Gastrocnemius medialis (tissue), 4 donors: ENCODE measurements around the gene CAPRIN1.

Experiments used
- POLR2A ChIP-seq, 2 donors: fragments of 450-650 bp; IDR thresholded peaks; one replicate each; pipeline ENCODE4 v1.6.1; 2017; ENCODE audit warnings: antibody characterized with exemption in 2 of 2, mild to moderate bottlenecking in 2 of 2, moderate library complexity in 2 of 2
- TF ChIP-seq, protein P1 (sequence below), 5 experiments: fragments of 450-650 bp in 3 of 5; fragments of 200-600 bp in 2 of 5; sonication (generic) in 2 of 5; IDR thresholded peaks in 4 of 5; conservative IDR thresholded peaks in 1 of 5; 1 replicate in 4 of 5; 2 replicates in 1 of 5; pipeline ENCODE4 v1.5.1; 2016 to 2019; ENCODE audit warnings: antibody characterized with exemption in 5 of 5, mild to moderate bottlenecking in 3 of 5, moderate library complexity in 3 of 5

DNA sequence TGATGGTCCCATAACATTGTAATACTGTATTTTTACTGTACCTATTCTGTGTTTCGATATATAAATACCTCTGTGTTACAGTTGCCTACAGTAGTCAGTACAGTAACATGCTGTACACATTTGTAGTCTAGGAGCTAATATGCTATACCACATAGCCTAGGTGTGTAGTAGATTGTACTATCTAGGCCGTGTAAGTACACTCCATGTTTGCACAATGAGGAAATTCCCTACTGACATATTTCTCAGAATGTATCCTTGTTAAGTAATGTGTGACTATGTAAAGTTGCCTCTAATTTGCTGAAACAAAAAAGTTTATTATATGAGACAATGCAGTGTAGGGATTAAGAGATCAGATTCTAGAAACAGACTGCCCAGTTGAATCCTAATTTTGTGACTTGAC lies 21.3 kb downstream of the CAPRIN1 start:
- TF ChIP-seq, protein P1, sequence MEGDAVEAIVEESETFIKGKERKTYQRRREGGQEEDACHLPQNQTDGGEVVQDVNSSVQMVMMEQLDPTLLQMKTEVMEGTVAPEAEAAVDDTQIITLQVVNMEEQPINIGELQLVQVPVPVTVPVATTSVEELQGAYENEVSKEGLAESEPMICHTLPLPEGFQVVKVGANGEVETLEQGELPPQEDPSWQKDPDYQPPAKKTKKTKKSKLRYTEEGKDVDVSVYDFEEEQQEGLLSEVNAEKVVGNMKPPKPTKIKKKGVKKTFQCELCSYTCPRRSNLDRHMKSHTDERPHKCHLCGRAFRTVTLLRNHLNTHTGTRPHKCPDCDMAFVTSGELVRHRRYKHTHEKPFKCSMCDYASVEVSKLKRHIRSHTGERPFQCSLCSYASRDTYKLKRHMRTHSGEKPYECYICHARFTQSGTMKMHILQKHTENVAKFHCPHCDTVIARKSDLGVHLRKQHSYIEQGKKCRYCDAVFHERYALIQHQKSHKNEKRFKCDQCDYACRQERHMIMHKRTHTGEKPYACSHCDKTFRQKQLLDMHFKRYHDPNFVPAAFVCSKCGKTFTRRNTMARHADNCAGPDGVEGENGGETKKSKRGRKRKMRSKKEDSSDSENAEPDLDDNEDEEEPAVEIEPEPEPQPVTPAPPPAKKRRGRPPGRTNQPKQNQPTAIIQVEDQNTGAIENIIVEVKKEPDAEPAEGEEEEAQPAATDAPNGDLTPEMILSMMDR (IDR thresholded peaks at IDR 0.05 in 4 of 5, conservative IDR thresholded peaks at IDR 0.05 in 1 of 5), result no peak
- TF ChIP-seq POLR2A (IDR thresholded peaks at IDR 0.05), result no peak
